Hepatic stellate cell (primary cell): ENCODE measurements around the gene WBP1L.
"Not testable (repeated sequence)": the region's sequence is repeated elsewhere in the genome, so short reads cannot be mapped to it uniquely, and the experiment has no call there.

Source experiments
- DNase-seq: peaks from one replicate; pipeline ENCODE4 v3.0.0; 2011; ENCODE audit warnings: low spot score

The WBP1L gene

GRCh38 chr10:102743588-102744373, at the start of gene WBP1L:
Gene WBP1L (plus strand): TSS chr10:102743948. CDS start chr10:102744054, 106 bp downstream.
- DNase-seq, result peak; percentile 94

GRCh38 chr10:102695401-102695800, 48.3 kb upstream of the WBP1L start:
- DNase-seq, result not testable (repeated sequence)

- DNase-seq, result no peak
These were observed 47.0 kb upstream of the WBP1L start for GRCh38 chr10:102696736-102697135.

- DNase-seq, result no peak
These were observed 44.9 kb upstream of the WBP1L start for GRCh38 chr10:102698894-102699293.

GRCh38 chr10:102701272-102701671, 42.5 kb upstream of the WBP1L start:
- no peak for DNase-seq

- DNase-seq, result no peak
These were observed 42.0 kb upstream of the WBP1L start for GRCh38 chr10:102701796-102702195.

- no peak for DNase-seq
These were observed 41.0 kb upstream of the WBP1L start for GRCh38 chr10:102702742-102703141.

GRCh38 chr10:102704915-102705314, 38.8 kb upstream of the WBP1L start:
- no peak for DNase-seq

- DNase-seq, result no peak
These were observed 38.2 kb upstream of the WBP1L start for GRCh38 chr10:102705531-102705930.

GRCh38 chr10:102710609-102711008, 33.1 kb upstream of the WBP1L start:
- DNase-seq, result peak; percentile 72

GRCh38 chr10:102712089-102712488, 31.7 kb upstream of the WBP1L start:
- no peak for DNase-seq

GRCh38 chr10:102712843-102713538, 30.8 kb upstream of the WBP1L start:
- no peak for DNase-seq

GRCh38 chr10:102713539-102713813, 30.3 kb upstream of the WBP1L start:
- no peak for DNase-seq

- peak; percentile 98 for DNase-seq
These were observed 29.7 kb upstream of the WBP1L start, which contains the start of gene ARL3 for GRCh38 chr10:102713814-102714620. Gene ARL3 (minus strand): TSS chr10:102714397. CDS start chr10:102714275, 122 bp downstream.

- no peak for DNase-seq
These were observed 28.9 kb upstream of the WBP1L start, which contains the start of gene SFXN2 for GRCh38 chr10:102714621-102715455. Gene SFXN2 (plus strand): TSS chr10:102714636. CDS start chr10:102726637, 12,001 bp downstream.

- no peak for DNase-seq
These were observed 27.9 kb upstream of the WBP1L start for GRCh38 chr10:102715880-102716279.

- not testable (repeated sequence) for DNase-seq
These were observed 26.7 kb upstream of the WBP1L start for GRCh38 chr10:102716900-102717565.

GRCh38 chr10:102718220-102718619, 25.5 kb upstream of the WBP1L start:
- no peak for DNase-seq

- no peak for DNase-seq
These were observed 23.4 kb upstream of the WBP1L start for GRCh38 chr10:102720337-102720736.

- DNase-seq, result no peak
These were observed 22.9 kb upstream of the WBP1L start for GRCh38 chr10:102720775-102721301.

- no peak for DNase-seq
These were observed 21.8 kb upstream of the WBP1L start for GRCh38 chr10:102721954-102722353.
